ENCODE measurements around the gene PRRC2C. TPM values are rescaled to one million over a fixed set of nuclear protein-coding genes. Genes with fewer than 3 reads are reported as not detected.
"Not testable (repeated sequence)": the region's sequence is repeated elsewhere in the genome, so short reads cannot be mapped to it uniquely, and the experiment has no call there.

Gene PRRC2C
- total and polyA plus RNA-seq, 2 of the 4 experiments (the other 2 are of a cell fraction) = 54.0 to 58.3 TPM

- H2BK15ac ChIP-seq (ENCODE audit: low read depth, low read length); H3K4me2 ChIP-seq (ENCODE audit: low read depth, low read length); H2BK120ac ChIP-seq (ENCODE audit: low read depth, low read length); H4K91ac ChIP-seq (ENCODE audit: insufficient read depth, low read depth, low read length); H3K4me3 ChIP-seq (ENCODE audit: insufficient read depth, low read depth, low read length); H3K79me1 ChIP-seq (ENCODE audit: low read depth in 1 of 2, low read length in 2 of 2); H2BK5ac ChIP-seq (ENCODE audit: low read depth, low read length, poor library complexity, severe bottlenecking); H3K27me3 ChIP-seq (ENCODE audit: control insufficient read depth, insufficient read depth, low read length); dilution Hi-C loops (cut with HindIII; ENCODE audit: low sequenced_read_pairs, unreplicated experiment); H3K36me3 ChIP-seq (ENCODE audit: control insufficient read depth, insufficient read depth, low read length); H4K5ac ChIP-seq (ENCODE audit: low read depth, low read length); H2AFZ ChIP-seq (replicated peaks; ENCODE audit: low read length, poor library complexity); in situ Hi-C loops (cut with MboI; ENCODE audit: low sequenced_read_pairs); H3K9me1 ChIP-seq (ENCODE audit: insufficient read depth, low read length); H3K56ac ChIP-seq (ENCODE audit: extremely low read depth, insufficient read depth, low read length); H4K8ac ChIP-seq (ENCODE audit: low read depth in 2 of 2, low read length in 2 of 2); H2BK20ac ChIP-seq (ENCODE audit: low read depth, low read length); CTCF ChIA-PET; ATAC-seq (ENCODE audit: low read depth); H3K27ac ChIP-seq (ENCODE audit: insufficient read depth, low read length); H2AK9ac ChIP-seq (replicated peaks; ENCODE audit: low read depth, low read length, poor library complexity); H3K9ac ChIP-seq (ENCODE audit: low read depth, low read length); H3K18ac ChIP-seq (ENCODE audit: low read depth, low read length); H3K23ac ChIP-seq (ENCODE audit: low read depth, low read length); intact Hi-C loops (cut with micrococcal nuclease); H2AK5ac ChIP-seq (ENCODE audit: low read depth, low read length); H3K14ac ChIP-seq (replicated peaks; ENCODE audit: low read depth, low read length); H4K20me1 ChIP-seq (ENCODE audit: insufficient read depth, low read length); H3K4me1 ChIP-seq (ENCODE audit: control insufficient read depth, insufficient read depth, low read length); DNase-seq; H3K9me3 ChIP-seq (ENCODE audit: control insufficient read depth, insufficient read depth, low read length); BruUV-seq (replicated peaks); H3K4ac ChIP-seq (ENCODE audit: low read depth, low read length): not testable (repeated sequence)
- POLR2A ChIA-PET (ENCODE audit: unreplicated experiment) = interaction anchor here (0.6 kb wide), 1 partner anchor 46 kb away, joined by 3 read pairs; no protein-coding TSS in a partner anchor
- no CpG with 5 or more reads among the region's 3 CpGs for WGBS, 2 experiments (ENCODE audit: extremely low coverage in 2 of 2, insufficient read length in 1 of 2)
Observed at GRCh38 chr1:171440201-171440600, 45.1 kb upstream of the PRRC2C start.

Measured in IMR-90 (cell line).